Effector memory CD4-positive, alpha-beta T cell (primary cell): ENCODE data around the gene DDB1.

Experiments used
- DNase-seq, 3 donors: peaks; one replicate each; pipeline ENCODE4 v3.0.0-alpha.2; 2020
- H3K27ac ChIP-seq: 2 replicates; pipeline ENCODE4 v1.7.0; 2013; ENCODE audit warnings: mild to moderate bottlenecking, low read length, moderate library complexity; ENCODE audit not compliant: insufficient read depth, poor library complexity, severe bottlenecking
- H3K27me3 ChIP-seq: replicated peaks from 2 replicates; pipeline ENCODE4 v1.7.0; 2013; ENCODE audit warnings: mild to moderate bottlenecking, low read length; ENCODE audit not compliant: insufficient read depth, control insufficient read depth, poor library complexity, severe bottlenecking
- H3K36me3 ChIP-seq: 2 replicates; pipeline ENCODE4 v1.7.0; 2013; ENCODE audit warnings: mild to moderate bottlenecking, low read length, moderate library complexity; ENCODE audit not compliant: control insufficient read depth, insufficient read depth
- H3K4me1 ChIP-seq: 2 replicates; pipeline ENCODE4 v1.7.0; 2013; ENCODE audit warnings: low read length, mild to moderate bottlenecking; ENCODE audit not compliant: control insufficient read depth, insufficient read depth, poor library complexity, severe bottlenecking
- H3K4me3 ChIP-seq: 2 replicates; pipeline ENCODE4 v1.7.0; 2013; ENCODE audit warnings: low read length, low read depth, mild to moderate bottlenecking; ENCODE audit not compliant: insufficient read depth, poor library complexity, severe bottlenecking
- H3K9me3 ChIP-seq: 2 replicates; pipeline ENCODE4 v1.7.0; 2013; ENCODE audit warnings: mild to moderate bottlenecking, low read length, moderate library complexity; ENCODE audit not compliant: control insufficient read depth

DDB1 gene

DNA sequence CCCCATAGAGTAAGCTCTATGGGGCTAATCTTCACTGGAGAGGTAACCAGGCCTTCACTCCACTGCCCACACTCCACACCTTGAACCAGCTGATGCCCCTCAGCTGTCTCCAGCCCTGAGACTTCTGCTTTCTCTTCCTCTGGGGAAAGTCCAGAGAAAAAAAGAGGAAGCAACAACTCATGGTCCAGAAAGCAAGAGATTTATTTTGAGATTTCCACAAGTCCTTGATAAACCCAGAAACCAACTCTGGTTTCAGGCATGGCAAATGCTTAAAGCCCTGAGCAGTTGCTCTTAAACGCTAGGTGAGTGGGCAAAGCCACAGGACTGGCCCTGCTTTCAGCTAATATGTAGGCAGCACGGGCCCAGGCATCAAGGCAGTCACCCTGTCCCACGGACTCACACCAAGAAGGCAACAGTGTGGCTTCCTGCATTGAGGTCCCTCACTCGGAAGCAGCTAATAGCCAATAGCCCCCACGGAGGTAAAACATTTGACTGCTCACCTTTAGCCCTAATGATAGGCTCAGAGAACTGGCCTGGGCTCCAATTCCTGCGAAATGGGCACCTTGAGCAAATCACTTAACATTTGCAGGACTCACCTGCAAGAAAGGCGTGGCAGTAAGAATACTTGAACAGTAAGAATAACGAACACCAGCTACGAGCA, 24.5 kb upstream of the DDB1 start:
- no peak for DNase-seq
- no peak overlapping the region for H3K4me3 ChIP-seq
- H3K36me3 ChIP-seq: peaks cover 17% of the 10 kb centered on the region
- H3K27me3 ChIP-seq: no peaks in the 10 kb centered on the region
- peaks cover 6% of the 10 kb centered on the region for H3K4me1 ChIP-seq
- H3K9me3 ChIP-seq: no peaks in the 10 kb centered on the region
- no peak overlapping the region for H3K27ac ChIP-seq

DNA sequence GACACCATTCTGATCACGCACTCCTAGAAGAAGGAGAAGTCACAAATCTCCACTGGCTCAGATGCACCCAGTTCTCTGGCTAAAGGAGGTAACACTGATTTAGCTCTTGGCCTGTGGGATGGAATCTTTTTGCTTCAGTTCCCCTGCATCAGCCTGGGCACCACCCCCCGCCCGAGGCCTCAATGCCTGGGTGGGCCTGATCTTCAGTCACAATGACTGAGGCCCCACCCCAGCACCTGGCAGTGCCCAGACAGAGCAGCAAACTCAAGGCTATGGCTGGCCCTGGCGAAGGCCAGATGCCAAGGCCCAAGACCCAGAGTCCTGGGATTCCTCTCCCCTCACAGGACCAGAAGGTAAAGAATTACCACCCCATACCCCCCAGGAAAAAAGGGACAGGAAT, 23.8 kb upstream of the DDB1 start:
- H3K4me1 ChIP-seq: peaks cover 5% of the 10 kb centered on the region

DNA sequence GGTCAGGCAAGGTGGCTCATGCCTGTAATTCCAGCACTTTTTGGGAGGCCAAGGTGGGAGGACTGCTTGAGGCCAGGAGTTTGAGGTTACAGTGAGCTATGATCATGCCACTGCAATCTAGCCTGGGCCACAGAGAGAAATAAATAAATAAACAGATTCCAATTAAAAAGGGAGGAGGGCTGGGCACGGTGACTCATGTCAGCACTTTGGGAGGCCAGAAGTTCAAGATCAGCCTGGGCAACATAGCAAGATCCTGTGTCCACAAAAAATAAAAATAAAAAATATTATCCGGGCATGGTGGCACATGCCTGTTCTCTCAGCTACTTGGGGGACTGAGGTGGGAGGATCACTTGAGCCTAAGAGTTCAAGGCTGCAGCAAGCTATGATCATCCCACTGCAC, 21.3 kb upstream of the DDB1 start:
- Histone ChIP-seq H3K4me3 (no peak overlapping the region), H3K4me1 (no peaks in the 10 kb centered on the region)

More for the DNA sequence above, 23.8 kb upstream of the DDB1 start:
- DNase-seq: no peak
- H3K4me3 ChIP-seq: no peak overlapping the region
- no peaks in the 10 kb centered on the region for H3K9me3 ChIP-seq
- H3K36me3 ChIP-seq: peaks cover 22% of the 10 kb centered on the region
- no peak overlapping the region for H3K27ac ChIP-seq
- H3K27me3 ChIP-seq: no peaks in the 10 kb centered on the region

DNA sequence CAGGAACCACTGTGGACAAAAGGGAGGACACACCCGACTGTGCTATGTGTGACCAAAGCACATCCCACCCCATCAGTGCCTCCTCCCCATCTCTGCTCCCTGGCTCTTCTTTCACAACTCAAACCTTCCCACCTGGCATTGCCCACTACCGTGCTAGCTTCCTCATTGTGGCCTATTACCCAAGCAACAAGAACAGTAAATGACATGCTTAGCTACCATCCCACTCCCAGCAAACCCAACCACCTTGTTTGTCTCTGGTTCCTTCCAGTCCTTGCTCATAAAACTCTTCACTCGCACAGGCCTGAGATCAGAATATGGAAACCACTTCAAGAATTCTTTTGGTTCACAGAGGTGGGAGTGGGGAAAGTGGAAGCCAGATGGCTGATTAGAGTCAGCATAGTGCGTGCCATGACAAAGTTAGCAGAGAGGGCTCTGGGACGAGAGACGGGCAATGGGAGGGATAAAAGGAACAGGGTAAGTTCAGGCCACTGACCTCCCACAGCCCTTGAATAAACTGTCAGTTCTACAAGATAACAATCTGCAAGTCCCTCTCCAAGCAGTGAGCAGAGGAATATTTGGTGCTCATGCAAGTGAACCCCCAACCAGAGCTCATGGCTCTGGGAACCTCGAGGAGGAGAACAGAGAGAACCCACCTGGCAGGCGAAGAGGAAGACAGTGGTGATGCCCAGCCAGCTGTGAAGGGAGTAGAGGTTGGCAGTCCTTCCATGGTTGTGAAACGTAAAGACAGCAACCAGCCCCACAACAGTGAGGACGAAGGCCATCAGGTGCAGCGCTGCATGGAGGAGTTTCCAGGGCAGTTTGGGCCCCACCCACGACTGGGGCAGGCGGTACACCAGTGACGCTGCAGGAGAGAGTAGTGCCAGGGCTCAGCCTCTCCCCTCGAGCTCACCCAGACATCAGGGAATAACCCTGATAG, 20.5 kb upstream of the DDB1 start:
- Histone ChIP-seq H3K27me3 (no peaks in the 10 kb centered on the region), H3K9me3 (no peaks in the 10 kb centered on the region), H3K36me3 (peaks cover 50% of the 10 kb centered on the region), H3K4me1 (no peaks in the 10 kb centered on the region), H3K4me3 (no peak overlapping the region), H3K27ac (no peak overlapping the region)
- DNase-seq: no peak

More for the DNA sequence above, 21.3 kb upstream of the DDB1 start:
- Histone ChIP-seq H3K27me3 (no peaks in the 10 kb centered on the region), H3K27ac (no peak overlapping the region), H3K9me3 (no peaks in the 10 kb centered on the region), H3K36me3 (peaks cover 42% of the 10 kb centered on the region)
- no peak for DNase-seq

DNA sequence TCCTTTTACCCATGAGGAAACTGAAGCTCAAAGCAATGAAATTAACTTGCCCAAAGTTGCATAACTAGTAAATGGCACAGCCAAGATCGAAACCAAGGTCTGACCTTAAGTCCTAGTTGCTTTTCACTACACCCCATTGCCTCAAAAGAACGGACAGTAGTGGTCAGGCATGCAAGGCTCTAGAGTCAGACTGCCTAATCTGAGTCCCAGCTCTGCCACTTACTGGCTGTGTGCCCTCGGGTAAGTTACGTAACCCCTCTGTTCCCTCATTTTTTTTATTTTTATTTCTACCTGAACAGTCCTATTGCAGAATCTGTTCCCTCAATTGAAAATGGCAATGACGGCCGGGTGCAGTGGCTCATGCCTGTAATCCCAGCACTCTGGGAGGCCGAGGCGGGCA, 19.1 kb upstream of the DDB1 start:
- Histone ChIP-seq H3K9me3 (no peaks in the 10 kb centered on the region), H3K36me3 (peaks cover 63% of the 10 kb centered on the region), H3K4me1 (no peaks in the 10 kb centered on the region), H3K4me3 (no peak overlapping the region), H3K27ac (no peak overlapping the region), H3K27me3 (no peaks in the 10 kb centered on the region)
- no peak for DNase-seq

DNA sequence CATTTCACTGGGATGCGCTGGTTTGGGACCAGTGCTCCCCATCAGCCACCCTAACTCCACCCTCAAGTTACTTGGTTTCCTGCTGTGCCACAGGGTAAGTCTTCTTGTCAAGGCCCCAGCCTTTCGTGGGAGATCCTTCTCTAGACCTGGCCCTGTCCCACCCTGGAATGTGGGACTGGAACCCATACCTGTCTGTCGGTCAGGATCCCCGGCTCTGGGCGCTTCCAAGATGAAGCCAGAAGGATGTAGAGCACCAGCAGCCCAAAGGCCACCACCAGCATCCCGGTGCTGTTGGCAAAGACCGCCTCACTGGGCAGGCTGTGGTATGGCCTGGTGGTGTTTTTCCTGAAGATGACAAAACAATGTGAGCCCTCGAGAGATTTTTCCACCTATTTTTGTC, 17.9 kb upstream of the DDB1 start:
- Histone ChIP-seq H3K4me1 (no peaks in the 10 kb centered on the region), H3K27me3 (no peaks in the 10 kb centered on the region), H3K36me3 (peaks cover 63% of the 10 kb centered on the region), H3K27ac (no peak overlapping the region), H3K9me3 (no peaks in the 10 kb centered on the region), H3K4me3 (no peak overlapping the region)
- DNase-seq: no peak

DNA sequence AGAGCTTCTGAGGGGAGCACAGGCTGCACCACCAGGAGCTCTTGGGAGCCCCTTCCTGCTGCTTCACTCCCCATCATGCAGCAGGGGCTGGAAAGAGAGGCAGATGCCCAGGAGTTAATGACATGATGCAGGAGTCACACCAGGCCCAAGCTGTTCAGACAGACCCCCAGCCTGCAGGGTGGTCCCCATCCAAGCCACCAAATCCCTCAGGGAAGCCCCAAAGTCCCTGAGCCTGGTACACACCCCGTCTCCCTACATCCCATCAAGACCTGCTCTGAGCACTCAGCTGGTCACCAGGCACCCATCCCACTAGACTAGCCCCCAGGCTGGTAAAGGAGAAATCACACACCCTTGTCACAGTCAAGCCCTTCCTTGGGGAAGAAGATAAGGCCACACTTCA, 17.4 kb upstream of the DDB1 start:
- no peak overlapping the region for H3K4me3 ChIP-seq
- DNase-seq: no peak
- no peaks in the 10 kb centered on the region for H3K4me1 ChIP-seq
- no peaks in the 10 kb centered on the region for H3K9me3 ChIP-seq
- no peaks in the 10 kb centered on the region for H3K27me3 ChIP-seq
- peaks cover 63% of the 10 kb centered on the region for H3K36me3 ChIP-seq
- no peak overlapping the region for H3K27ac ChIP-seq

DNA sequence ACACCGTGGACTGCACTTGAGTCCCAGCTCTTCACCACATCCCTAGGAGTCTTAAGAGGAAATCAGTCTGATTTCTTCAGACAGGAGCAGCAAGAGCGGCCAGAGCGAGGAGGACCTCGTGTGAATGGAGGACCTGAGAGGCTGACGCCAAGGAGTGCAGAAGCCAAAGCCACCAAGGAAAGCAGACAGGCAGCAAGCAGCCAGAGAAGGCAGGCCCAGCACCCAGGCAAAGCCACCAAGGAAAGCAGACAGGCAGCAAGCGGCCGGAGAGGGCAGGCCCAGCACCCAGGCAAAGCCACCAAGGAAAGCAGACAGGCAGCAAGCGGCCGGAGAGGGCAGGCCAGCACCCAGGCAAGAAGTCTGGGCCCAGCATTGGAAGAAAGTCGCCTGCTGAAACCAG, 17.0 kb upstream of the DDB1 start:
- Histone ChIP-seq H3K27ac (no peak overlapping the region), H3K9me3 (no peaks in the 10 kb centered on the region), H3K4me3 (no peak overlapping the region), H3K27me3 (no peaks in the 10 kb centered on the region), H3K36me3 (peaks cover 63% of the 10 kb centered on the region), H3K4me1 (no peaks in the 10 kb centered on the region)
- DNase-seq: no peak

DNA sequence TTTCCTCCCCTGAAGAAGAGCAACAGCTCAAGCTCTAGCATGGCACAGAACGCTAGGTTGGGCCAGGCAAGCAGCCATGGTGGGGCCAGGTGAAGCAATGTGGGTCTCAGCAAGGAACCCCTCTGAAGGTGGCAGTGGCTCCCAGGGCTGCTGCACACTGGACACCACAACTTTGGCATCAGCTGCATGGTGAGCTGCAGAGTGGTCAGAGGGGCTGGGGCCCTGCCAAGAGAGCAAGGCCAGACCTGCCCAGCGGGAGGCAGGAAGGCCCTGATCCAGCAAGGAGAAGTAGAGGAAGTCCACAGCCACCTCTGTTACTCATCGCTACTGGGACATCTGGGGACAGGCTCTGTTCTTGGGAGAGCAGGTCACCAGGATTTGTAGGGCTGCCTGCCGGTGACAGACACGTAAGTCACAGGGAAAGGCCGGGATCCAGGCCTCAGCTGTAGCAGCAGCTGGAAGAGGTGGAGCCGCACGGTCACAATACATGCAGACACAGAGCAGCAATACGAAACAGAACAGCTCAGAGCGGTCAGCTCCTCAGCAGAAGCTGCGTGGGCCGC, 16.4 kb upstream of the DDB1 start:
- Histone ChIP-seq H3K4me3 (no peak overlapping the region), H3K36me3 (peaks cover 63% of the 10 kb centered on the region), H3K4me1 (no peaks in the 10 kb centered on the region), H3K9me3 (no peaks in the 10 kb centered on the region), H3K27me3 (no peaks in the 10 kb centered on the region), H3K27ac (no peak overlapping the region)
- no peak for DNase-seq

DNA sequence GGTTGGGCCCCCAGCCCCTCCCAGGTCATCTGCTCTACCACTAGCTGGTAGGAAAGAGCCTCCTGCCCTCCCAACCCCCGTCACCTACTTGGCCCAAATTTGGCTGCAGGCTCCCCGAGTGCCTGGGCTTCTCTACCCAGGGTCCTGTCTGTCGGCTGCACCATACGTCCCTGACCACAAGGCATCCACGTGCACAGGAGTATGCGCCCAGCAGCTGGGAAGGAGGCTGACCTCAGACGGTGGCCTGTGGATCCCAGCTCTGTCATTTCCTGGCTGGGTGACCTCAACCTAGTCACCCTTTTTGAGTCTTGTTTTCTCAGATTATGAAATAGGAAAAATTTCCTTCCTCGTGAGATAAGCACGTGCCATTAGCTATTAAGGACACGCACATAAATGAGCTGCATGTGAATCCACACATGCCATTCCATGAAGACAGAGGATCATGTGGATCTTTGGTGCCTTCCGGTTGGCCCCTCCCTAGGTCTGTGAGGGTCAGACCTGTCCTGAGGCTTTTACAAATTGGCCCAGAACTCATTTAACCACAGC, 15.1 kb upstream of the DDB1 start:
- Histone ChIP-seq H3K36me3 (peaks cover 52% of the 10 kb centered on the region), H3K4me1 (no peaks in the 10 kb centered on the region), H3K4me3 (no peak overlapping the region), H3K9me3 (no peaks in the 10 kb centered on the region), H3K27ac (no peak overlapping the region), H3K27me3 (no peaks in the 10 kb centered on the region)
- no peak for DNase-seq
